Transverse colon (tissue), 4 donors: Measurements from ENCODE around the gene FBXW9. TPM values are rescaled to one million over a fixed set of nuclear protein-coding genes. Genes with fewer than 3 reads are reported as not detected.

Experiments
- DNase-seq: peaks from one replicate; pipeline ENCODE4 v3.0.0-alpha.2; 2019
- H3K27ac ChIP-seq, 4 donors: fragments of 200-600 bp; sonication (generic); 2 replicates each; pipeline ENCODE4 v1.5.1; 2016 to 2018; ENCODE audit warnings: inconsistent platforms in 4 of 4
- H3K27me3 ChIP-seq: fragments of 200-600 bp; sonication (generic); 2 replicates; pipeline ENCODE4 v1.5.1; 2017; ENCODE audit warnings: inconsistent platforms
- H3K36me3 ChIP-seq, 4 donors: fragments of 200-600 bp; sonication (generic); 2 replicates each; pipeline ENCODE4 v1.5.1; 2017 to 2019; ENCODE audit warnings: inconsistent platforms in 4 of 4
- H3K4me1 ChIP-seq, 4 donors: fragments of 200-600 bp; sonication (generic); 2 replicates each; pipeline ENCODE4 v1.5.1; 2017 to 2020; ENCODE audit warnings: inconsistent platforms in 4 of 4
- H3K4me3 ChIP-seq, 4 donors: fragments of 200-600 bp; sonication (generic); 1 replicate in 1 of 4; 2 replicates in 3 of 4; pipeline versions ENCODE4 v1.5.1 to v1.6.1; 2017 to 2019; ENCODE audit warnings: inconsistent platforms in 4 of 4
- H3K9me3 ChIP-seq, 2 donors: fragments of 200-600 bp; sonication (generic); 2 replicates each; pipeline ENCODE4 v1.5.1; 2017 to 2019; ENCODE audit warnings: inconsistent platforms in 2 of 2
- EP300 ChIP-seq: sonication (generic); formaldehyde crosslinking; IDR thresholded peaks from one replicate; pipeline ENCODE4 v1.6.1; 2017; ENCODE audit warnings: antibody characterized with exemption, low read depth
- POLR2A ChIP-seq: fragments of 450-650 bp; IDR thresholded peaks from one replicate; pipeline ENCODE4 v1.6.1; 2016; ENCODE audit warnings: antibody characterized with exemption, mild to moderate bottlenecking, moderate library complexity
- POLR2AphosphoS5 ChIP-seq, 3 donors: sonication (generic); formaldehyde crosslinking; IDR thresholded peaks; one replicate each; pipeline ENCODE4 v1.6.1; 2016; ENCODE audit warnings: antibody characterized with exemption in 3 of 3
- WGBS, 2 donors: methylation state at CpG; one replicate each; pipeline ENCODE4 v1.1.5; 2018; ENCODE audit warnings: low coverage in 1 of 2; 5-methylcytosine and 5-hydroxymethylcytosine counted together
- in situ Hi-C, 4 donors: fragments of 200-750 bp; cut with MboI; loops; one replicate each; pipeline versions ENCODE4 v1.15.0 to v1.15.1; 2017; ENCODE audit warnings: low sequenced_read_pairs in 3 of 4, low pct_ligation_motif_present in 1 of 4, low pct_unique_long_range_greater_than_20kb in 1 of 4
- intact Hi-C: fragments of 100-400 bp; cut with DNase I; formaldehyde crosslinking; loops from one replicate; pipeline ENCODE4 v1.15.1; 2023; ENCODE audit warnings: low total_unique reads
- total RNA-seq, 4 donors: library from RNA; depleted of rRNA; stranded (reverse); fragments of >200 nt; gene quantifications; one replicate each; pipeline ENCODE4 v1.1.0, GENCODE V29; 2016
- TF ChIP-seq, protein P1 (sequence below), 5 experiments: fragments of 200-600 bp in 3 of 5; fragments of 450-650 bp in 2 of 5; sonication (generic) in 3 of 5; IDR thresholded peaks; 1 replicate in 2 of 5; 2 replicates in 3 of 5; pipeline ENCODE4 v1.5.1; 2016 to 2017; ENCODE audit warnings: antibody characterized with exemption in 5 of 5, inconsistent platforms in 3 of 5, mild to moderate bottlenecking in 2 of 5, moderate library complexity in 1 of 5

FBXW9 gene
- total RNA-seq, 4 donors from 2014 or later, result 3.2 to 8.1 (median 4.9) TPM

DNA sequence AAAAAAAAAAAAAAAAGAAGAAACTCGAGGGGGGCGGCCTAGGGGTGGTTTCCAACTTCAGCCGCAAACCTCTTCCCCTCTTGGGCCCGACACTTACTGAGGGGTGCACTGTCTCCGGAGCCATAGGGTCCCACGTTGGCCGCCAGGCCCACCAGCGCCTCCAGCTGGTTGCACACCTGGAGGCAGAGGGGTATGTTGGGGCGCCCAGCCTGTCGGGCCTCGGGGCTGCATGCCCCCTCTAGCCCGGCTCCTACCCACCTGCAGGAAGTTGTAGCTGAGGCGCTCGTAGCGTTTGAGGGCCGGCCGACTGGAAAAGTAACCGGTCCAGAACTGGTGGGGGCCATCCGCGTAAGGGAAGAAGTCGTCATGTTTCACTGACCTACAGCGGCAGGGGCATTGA is 38.5 kb downstream of the FBXW9 start:
- in situ Hi-C loops, result no loop called here
- Histone ChIP-seq H3K9me3 (no peaks in the 10 kb centered on the region), H3K4me1 (no peaks in the 10 kb centered on the region), H3K27me3 (no peaks in the 10 kb centered on the region), H3K36me3 (peaks cover 0 to 19% (median 8%) of the 10 kb centered on the region in 4 donors), H3K4me3 (no peak overlapping the region), H3K27ac (no peak overlapping the region)
- 96% methylated on average over 19 of the region's 22 CpGs; no CpG with 5 or more reads in 1 of the 2 donors for WGBS, 2 donors
- no peak for TF ChIP-seq POLR2A
- TF ChIP-seq, protein P1, sequence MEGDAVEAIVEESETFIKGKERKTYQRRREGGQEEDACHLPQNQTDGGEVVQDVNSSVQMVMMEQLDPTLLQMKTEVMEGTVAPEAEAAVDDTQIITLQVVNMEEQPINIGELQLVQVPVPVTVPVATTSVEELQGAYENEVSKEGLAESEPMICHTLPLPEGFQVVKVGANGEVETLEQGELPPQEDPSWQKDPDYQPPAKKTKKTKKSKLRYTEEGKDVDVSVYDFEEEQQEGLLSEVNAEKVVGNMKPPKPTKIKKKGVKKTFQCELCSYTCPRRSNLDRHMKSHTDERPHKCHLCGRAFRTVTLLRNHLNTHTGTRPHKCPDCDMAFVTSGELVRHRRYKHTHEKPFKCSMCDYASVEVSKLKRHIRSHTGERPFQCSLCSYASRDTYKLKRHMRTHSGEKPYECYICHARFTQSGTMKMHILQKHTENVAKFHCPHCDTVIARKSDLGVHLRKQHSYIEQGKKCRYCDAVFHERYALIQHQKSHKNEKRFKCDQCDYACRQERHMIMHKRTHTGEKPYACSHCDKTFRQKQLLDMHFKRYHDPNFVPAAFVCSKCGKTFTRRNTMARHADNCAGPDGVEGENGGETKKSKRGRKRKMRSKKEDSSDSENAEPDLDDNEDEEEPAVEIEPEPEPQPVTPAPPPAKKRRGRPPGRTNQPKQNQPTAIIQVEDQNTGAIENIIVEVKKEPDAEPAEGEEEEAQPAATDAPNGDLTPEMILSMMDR (IDR thresholded peaks at IDR 0.05), result no peak
- TF ChIP-seq EP300, result no peak
- TF ChIP-seq POLR2AphosphoS5 (IDR thresholded peaks at IDR 0.05), result no peak
- no peak for DNase-seq
- intact Hi-C loops, result no loop called here

DNA sequence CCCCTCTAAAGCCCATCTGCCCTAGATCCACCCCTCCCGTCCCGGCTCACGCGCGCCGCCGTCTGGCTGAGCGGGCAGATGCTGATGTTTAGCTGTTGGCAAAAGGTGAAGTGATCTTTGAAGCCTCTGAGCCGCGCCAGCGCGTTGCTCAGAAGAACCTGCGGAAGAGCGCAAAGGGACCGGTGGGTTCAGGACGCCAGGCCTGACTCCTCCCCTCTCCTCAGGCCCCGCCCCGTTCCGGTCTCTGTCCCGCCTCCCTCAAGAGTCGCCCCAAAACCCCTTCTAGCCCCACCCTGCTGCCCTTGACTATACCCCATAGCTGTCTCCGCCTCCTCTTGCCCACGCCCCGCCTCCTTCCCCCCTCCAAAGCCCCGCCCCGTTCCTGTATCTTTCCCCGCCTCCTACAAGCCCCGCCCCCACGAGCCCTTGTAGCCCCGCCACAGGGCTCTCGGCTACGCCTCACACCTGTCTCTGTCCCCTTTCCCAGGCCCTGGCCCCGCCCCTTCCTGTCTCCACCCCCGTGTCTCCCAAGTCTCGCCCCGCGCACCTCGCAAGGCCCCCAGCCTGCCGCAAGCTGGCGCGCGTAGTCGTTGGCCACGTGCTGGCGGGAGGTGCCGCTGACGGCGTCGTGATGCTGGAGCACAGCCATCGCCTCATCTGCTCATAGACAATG is 39.4 kb downstream of the FBXW9 start:
- no peaks in the 10 kb centered on the region for H3K9me3 ChIP-seq
- TF ChIP-seq POLR2AphosphoS5 (IDR thresholded peaks at IDR 0.05) (no peak), EP300 (no peak), POLR2A (no peak)
- H3K4me1 ChIP-seq, result no peaks in the 10 kb centered on the region
- intact Hi-C loops (no loop called here), in situ Hi-C loops (no loop called here)
- no peak for DNase-seq
- 88 to 100% methylated on average over 6 to 50 of the region's 50 CpGs for WGBS, 2 donors
- H3K27ac ChIP-seq, result no peak overlapping the region
- H3K36me3 ChIP-seq, result peaks cover 0 to 17% (median 8%) of the 10 kb centered on the region in 4 donors
- H3K4me3 ChIP-seq, result no peak overlapping the region
- H3K27me3 ChIP-seq, result no peaks in the 10 kb centered on the region

DNA sequence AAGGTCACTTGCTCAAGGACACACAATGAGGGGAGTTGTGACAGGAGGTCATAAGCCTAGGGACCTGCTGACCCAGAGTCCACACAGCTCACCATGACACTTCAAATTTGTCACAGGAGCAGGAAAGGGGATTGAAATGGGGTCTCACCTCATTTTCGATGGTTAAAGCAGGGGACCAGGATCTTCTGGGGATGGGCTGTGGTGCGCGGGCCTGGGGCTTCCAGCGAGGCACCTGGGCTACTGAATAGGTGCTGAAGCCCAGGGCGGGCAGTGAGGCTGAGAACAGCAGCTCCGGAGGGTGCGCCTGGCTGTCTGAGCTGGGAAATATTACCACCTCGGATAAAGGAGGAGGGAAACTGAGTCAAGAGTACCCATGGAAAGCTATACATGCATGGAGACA is 40.9 kb downstream of the FBXW9 start:
- intact Hi-C loops (no loop called here), in situ Hi-C loops (no loop called here)
- Histone ChIP-seq H3K27ac (no peak overlapping the region), H3K4me3 (no peak overlapping the region), H3K4me1 (no peaks in the 10 kb centered on the region), H3K27me3 (no peaks in the 10 kb centered on the region), H3K9me3 (no peaks in the 10 kb centered on the region), H3K36me3 (peaks cover 0 to 15% (median 6%) of the 10 kb centered on the region in 4 donors)
- no peak for DNase-seq
- WGBS, 2 donors, result 96 to 100% methylated on average over 1 to 8 of the region's 8 CpGs
- TF ChIP-seq POLR2AphosphoS5 (IDR thresholded peaks at IDR 0.05) (no peak), POLR2A (no peak), EP300 (no peak)
- TF ChIP-seq, protein P1 (IDR thresholded peaks at IDR 0.05), result no peak

DNA sequence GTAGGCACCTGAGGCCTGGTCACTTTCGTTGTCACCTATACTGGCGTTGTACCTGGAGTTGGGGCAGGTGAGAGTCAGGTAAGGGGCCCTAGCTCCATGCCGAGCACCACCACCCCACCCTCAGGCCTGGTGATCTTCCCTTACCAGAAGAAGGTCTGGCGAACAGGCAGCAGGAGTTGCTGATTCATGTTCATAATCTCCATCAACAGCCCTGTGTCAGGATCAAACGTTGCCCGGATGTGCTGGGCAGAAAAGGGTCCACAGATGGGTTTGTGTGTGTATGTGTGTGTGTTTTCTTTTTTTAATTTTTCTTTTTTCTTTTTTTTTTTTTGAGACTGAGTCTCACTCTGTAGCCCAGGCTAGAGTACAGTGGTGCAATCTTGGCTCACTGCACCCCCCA is 44.2 kb downstream of the FBXW9 start:
- 76 to 96% methylated on average over 2 to 6 of the region's 6 CpGs for WGBS, 2 donors
- in situ Hi-C loops, result no loop called here
- TF ChIP-seq EP300, result no peak
- TF ChIP-seq POLR2A, result no peak
- TF ChIP-seq, protein P1 (IDR thresholded peaks at IDR 0.05), result no peak
- no peak for TF ChIP-seq POLR2AphosphoS5 (IDR thresholded peaks at IDR 0.05)
- Histone ChIP-seq H3K36me3 (peaks cover 0 to 9% (median 2%) of the 10 kb centered on the region in 4 donors), H3K9me3 (no peaks in the 10 kb centered on the region), H3K27me3 (no peaks in the 10 kb centered on the region), H3K4me1 (peaks cover 3 to 11% (median 9%) of the 10 kb centered on the region in 4 donors), H3K27ac (no peak overlapping the region), H3K4me3 (no peak overlapping the region)
- DNase-seq, result no peak
- intact Hi-C loops, result no loop called here
